HepG2 (cell line): Measurements from ENCODE around the gene HDDC3. TPM values are rescaled to one million over a fixed set of nuclear protein-coding genes. Genes with fewer than 3 reads are reported as not detected.
A peak's percentile ranks its signal among the peaks of the same experiment; 100 is the strongest.

ENCODE experiments used
- ARHGAP35 ChIP-seq: sonication (generic); formaldehyde crosslinking; IDR thresholded peaks from 2 replicates; pipeline ENCODE4 v1.9.0; 2022; ENCODE audit warnings: mild to moderate bottlenecking, inconsistent platforms, moderate library complexity, missing genetic modification reagents, borderline replicate concordance
- ARNTL ChIP-seq: sonication (generic); formaldehyde crosslinking; IDR thresholded peaks from 2 replicates; pipeline ENCODE4 v1.4.0; 2020; ENCODE audit warnings: mild to moderate bottlenecking, missing genetic modification reagents
- CHD4 ChIP-seq: fragments of 200-600 bp; sonication (generic); IDR thresholded peaks from 2 replicates; pipeline ENCODE4 v1.7.0; 2017; ENCODE audit warnings: mild to moderate bottlenecking, low read length, borderline replicate concordance
- EEA1 ChIP-seq: sonication (generic); formaldehyde crosslinking; IDR thresholded peaks from 2 replicates; pipeline ENCODE4 v1.5.1; 2020; ENCODE audit warnings: mild to moderate bottlenecking, missing genetic modification reagents, borderline replicate concordance
- ETV5 ChIP-seq: IDR thresholded peaks from 2 replicates; pipeline ENCODE4 v1.6.1; 2018; ENCODE audit warnings: missing biosample characterization, missing genetic modification reagents, inconsistent platforms, borderline replicate concordance
- FIP1L1 ChIP-seq: fragments of 200-400 bp; formaldehyde crosslinking; IDR thresholded peaks from 2 replicates; pipeline ENCODE4 v1.6.1; 2018; ENCODE audit warnings: low read depth, mild to moderate bottlenecking, low read length, moderate library complexity, borderline replicate concordance; ENCODE audit not compliant: insufficient read depth
- HNF4G ChIP-seq, 2 experiments: sonication (generic) in 1 of 2; formaldehyde crosslinking in 1 of 2; IDR thresholded peaks; 2 replicates each; pipeline versions ENCODE4 v1.4.0 to v1.6.1; 2011 to 2020; ENCODE audit warnings: borderline replicate concordance in 2 of 2, low read depth in 2 of 2, mild to moderate bottlenecking in 2 of 2, low read length in 1 of 2, missing genetic modification reagents in 1 of 2, moderate library complexity in 1 of 2
- IKZF4 ChIP-seq: sonication (generic); formaldehyde crosslinking; IDR thresholded peaks from 2 replicates; pipeline ENCODE4 v1.5.1; 2020; ENCODE audit warnings: borderline replicate concordance, mild to moderate bottlenecking, low read depth, missing genetic modification reagents; ENCODE audit errors: not compliant biosample characterization
- KLF12 ChIP-seq: sonication (generic); formaldehyde crosslinking; IDR thresholded peaks from 2 replicates; pipeline ENCODE4 v1.4.0; 2020; ENCODE audit warnings: missing genetic modification reagents, borderline replicate concordance
- MBD4 ChIP-seq: IDR thresholded peaks from 2 replicates; pipeline ENCODE4 v1.6.1; 2012; ENCODE audit warnings: low read length, inconsistent platforms, borderline replicate concordance
- NFRKB ChIP-seq: fragments of 450-650 bp; IDR thresholded peaks from 2 replicates; pipeline ENCODE4 v1.6.1; 2017
- RFXAP ChIP-seq: sonication (generic); formaldehyde crosslinking; IDR thresholded peaks from 2 replicates; pipeline ENCODE4 v1.4.0; 2020; ENCODE audit warnings: missing genetic modification reagents, borderline replicate concordance
- TBX3 ChIP-seq: fragments of 450-650 bp; IDR thresholded peaks from 2 replicates; pipeline ENCODE4 v1.6.1; 2017; ENCODE audit warnings: antibody characterized with exemption, mild to moderate bottlenecking, inconsistent platforms, borderline replicate concordance
- YEATS4 ChIP-seq: sonication (generic); formaldehyde crosslinking; IDR thresholded peaks from 2 replicates; pipeline ENCODE4 v1.4.0; 2020; ENCODE audit warnings: missing genetic modification reagents, borderline replicate concordance
- ZKSCAN8 ChIP-seq: IDR thresholded peaks from 2 replicates; pipeline ENCODE4 v1.6.1; 2016; ENCODE audit warnings: borderline replicate concordance, missing genetic modification reagents, missing compliant biosample characterization
- ZMYM3 ChIP-seq: sonication (generic); formaldehyde crosslinking; IDR thresholded peaks from 2 replicates; pipeline ENCODE4 v1.5.1; 2020; ENCODE audit warnings: mild to moderate bottlenecking, missing genetic modification reagents
- polyA plus RNA-seq, 8 experiments: library from polyadenylated mRNA; depleted of rRNA in 3 of 8; stranded (reverse) in 7 of 8; unstranded in 1 of 8; fragments of >200 nt; fragmentation: Illumina TruSeq in 4 of 8; extraction: Trizol in 4 of 8; gene quantifications; 2 replicates each; pipeline versions ENCODE4 v1.2.1 to v1.2.3, GENCODE V29; 2011 to 2016; ENCODE audit warnings: low read depth in 4 of 8, missing spikeins in 1 of 8, mixed read lengths in 1 of 8; ENCODE audit not compliant: insufficient read depth in 1 of 8
- total RNA-seq, 5 experiments: library from RNA; depleted of rRNA; stranded (reverse); fragments of >200 nt; fragmentation: Illumina TruSeq; extraction: Trizol; gene quantifications; 2 replicates each; pipeline ENCODE4 v1.2.3, GENCODE V29; 2016; ENCODE audit warnings: low read depth in 1 of 5
- TF ChIP-seq, protein P1 (sequence below): sonication (generic); formaldehyde crosslinking; conservative IDR thresholded peaks from 2 replicates; pipeline ENCODE4 v1.8.0; 2022; ENCODE audit warnings: low read depth, missing genetic modification reagents
- TF ChIP-seq, protein P2 (sequence below), 2 experiments: sonication (generic) in 1 of 2; formaldehyde crosslinking in 1 of 2; IDR thresholded peaks; 2 replicates each; pipeline versions ENCODE4 v1.4.0 to v1.6.1; 2018 to 2020; ENCODE audit warnings: missing genetic modification reagents in 2 of 2, borderline replicate concordance in 1 of 2, low read depth in 1 of 2, mild to moderate bottlenecking in 1 of 2, missing biosample characterization in 1 of 2
- TF ChIP-seq, protein P3 (sequence below): sonication (generic); formaldehyde crosslinking; conservative IDR thresholded peaks from 2 replicates; pipeline ENCODE4 v1.4.0; 2020; ENCODE audit warnings: missing genetic modification reagents
- TF ChIP-seq, protein P4 (sequence below): sonication (generic); formaldehyde crosslinking; IDR thresholded peaks from 2 replicates; pipeline ENCODE4 v1.8.0; 2022; ENCODE audit warnings: low read depth, missing genetic modification reagents

Gene HDDC3
- total and polyA plus RNA-seq, 2 of the 13 experiments (the other 11 are each of a cell fraction or from before 2014, with no cell fraction given), result 18.7 to 28.3 TPM

DNA sequence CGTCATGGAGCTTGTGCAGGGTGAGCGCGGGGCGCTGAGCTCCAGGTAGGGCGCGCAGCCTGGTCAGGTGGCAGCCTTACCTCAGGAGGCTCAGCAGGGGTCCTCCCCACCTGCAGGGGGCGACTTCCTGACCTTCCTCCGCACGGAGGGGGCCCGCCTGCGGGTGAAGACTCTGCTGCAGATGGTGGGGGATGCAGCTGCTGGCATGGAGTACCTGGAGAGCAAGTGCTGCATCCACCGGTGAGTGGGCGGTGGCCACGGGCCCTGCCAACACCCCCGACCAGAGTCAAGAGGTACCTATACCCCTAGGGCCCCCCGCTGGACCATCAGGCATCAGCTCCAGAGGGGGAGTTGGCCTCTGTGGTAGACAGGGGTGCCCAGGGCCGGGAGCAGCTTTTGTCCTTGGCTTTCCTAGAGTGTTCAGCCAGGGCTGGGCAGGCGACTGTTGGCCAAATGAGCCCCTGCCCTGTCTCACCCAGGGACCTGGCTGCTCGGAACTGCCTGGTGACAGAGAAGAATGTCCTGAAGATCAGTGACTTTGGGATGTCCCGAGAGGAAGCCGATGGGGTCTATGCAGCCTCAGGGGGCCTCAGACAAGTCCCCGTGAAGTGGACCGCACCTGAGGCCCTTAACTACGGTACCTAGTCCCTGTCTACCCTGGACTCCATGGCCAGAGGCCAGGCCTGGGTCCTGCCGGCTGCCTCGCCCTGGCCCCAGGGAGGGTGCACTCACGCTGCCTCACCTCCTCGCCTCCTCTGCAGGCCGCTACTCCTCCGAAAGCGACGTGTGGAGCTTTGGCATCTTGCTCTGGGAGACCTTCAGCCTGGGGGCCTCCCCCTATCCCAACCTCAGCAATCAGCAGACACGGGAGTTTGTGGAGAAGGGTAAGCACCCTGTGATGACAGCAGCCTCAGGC lies 38.9 kb downstream of the HDDC3 start (continued):
- TF ChIP-seq KLF12 (CRISPR knock-in tag) (0 out of 2 replicates have a peak, but pooled peaks have one; percentile 53), ZMYM3 (no peak), FIP1L1 (no peak), NFRKB (no peak), EEA1 (CRISPR knock-in tag) (no peak), HNF4G (IDR thresholded peaks at IDR 0.05; ENCODE audit: borderline replicate concordance, low read depth, low read length) (no peak), HNF4G (CRISPR knock-in tag; IDR thresholded peaks at IDR 0.05; ENCODE audit: borderline replicate concordance, low read depth) (no peak), ARHGAP35 (CRISPR knock-in tag) (no peak), TBX3 (no peak), YEATS4 (CRISPR knock-in tag) (peak; percentile 55; the same call in 1 of the 2 replicates), ZKSCAN8 (CRISPR knock-in tag) (no peak), IKZF4 (peak; percentile 57), CHD4 (no peak), MBD4 (no peak), RFXAP (no peak), ETV5 (CRISPR knock-in tag) (no peak), ARNTL (CRISPR knock-in tag) (no peak)
- TF ChIP-seq, protein P1, sequence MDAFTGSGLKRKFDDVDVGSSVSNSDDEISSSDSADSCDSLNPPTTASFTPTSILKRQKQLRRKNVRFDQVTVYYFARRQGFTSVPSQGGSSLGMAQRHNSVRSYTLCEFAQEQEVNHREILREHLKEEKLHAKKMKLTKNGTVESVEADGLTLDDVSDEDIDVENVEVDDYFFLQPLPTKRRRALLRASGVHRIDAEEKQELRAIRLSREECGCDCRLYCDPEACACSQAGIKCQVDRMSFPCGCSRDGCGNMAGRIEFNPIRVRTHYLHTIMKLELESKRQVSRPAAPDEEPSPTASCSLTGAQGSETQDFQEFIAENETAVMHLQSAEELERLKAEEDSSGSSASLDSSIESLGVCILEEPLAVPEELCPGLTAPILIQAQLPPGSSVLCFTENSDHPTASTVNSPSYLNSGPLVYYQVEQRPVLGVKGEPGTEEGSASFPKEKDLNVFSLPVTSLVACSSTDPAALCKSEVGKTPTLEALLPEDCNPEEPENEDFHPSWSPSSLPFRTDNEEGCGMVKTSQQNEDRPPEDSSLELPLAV (CRISPR knock-in tag), result no peak
- TF ChIP-seq, protein P2, sequence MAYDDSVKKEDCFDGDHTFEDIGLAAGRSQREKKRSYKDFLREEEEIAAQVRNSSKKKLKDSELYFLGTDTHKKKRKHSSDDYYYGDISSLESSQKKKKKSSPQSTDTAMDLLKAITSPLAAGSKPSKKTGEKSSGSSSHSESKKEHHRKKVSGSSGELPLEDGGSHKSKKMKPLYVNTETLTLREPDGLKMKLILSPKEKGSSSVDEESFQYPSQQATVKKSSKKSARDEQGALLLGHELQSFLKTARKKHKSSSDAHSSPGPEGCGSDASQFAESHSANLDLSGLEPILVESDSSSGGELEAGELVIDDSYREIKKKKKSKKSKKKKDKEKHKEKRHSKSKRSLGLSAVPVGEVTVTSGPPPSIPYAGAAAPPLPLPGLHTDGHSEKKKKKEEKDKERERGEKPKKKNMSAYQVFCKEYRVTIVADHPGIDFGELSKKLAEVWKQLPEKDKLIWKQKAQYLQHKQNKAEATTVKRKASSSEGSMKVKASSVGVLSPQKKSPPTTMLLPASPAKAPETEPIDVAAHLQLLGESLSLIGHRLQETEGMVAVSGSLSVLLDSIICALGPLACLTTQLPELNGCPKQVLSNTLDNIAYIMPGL (CRISPR knock-in tag; IDR thresholded peaks at IDR 0.05; ENCODE audit: borderline replicate concordance in 1 of 2, low read depth in 1 of 2), result peak; percentile 87 to 89
- TF ChIP-seq, protein P3, sequence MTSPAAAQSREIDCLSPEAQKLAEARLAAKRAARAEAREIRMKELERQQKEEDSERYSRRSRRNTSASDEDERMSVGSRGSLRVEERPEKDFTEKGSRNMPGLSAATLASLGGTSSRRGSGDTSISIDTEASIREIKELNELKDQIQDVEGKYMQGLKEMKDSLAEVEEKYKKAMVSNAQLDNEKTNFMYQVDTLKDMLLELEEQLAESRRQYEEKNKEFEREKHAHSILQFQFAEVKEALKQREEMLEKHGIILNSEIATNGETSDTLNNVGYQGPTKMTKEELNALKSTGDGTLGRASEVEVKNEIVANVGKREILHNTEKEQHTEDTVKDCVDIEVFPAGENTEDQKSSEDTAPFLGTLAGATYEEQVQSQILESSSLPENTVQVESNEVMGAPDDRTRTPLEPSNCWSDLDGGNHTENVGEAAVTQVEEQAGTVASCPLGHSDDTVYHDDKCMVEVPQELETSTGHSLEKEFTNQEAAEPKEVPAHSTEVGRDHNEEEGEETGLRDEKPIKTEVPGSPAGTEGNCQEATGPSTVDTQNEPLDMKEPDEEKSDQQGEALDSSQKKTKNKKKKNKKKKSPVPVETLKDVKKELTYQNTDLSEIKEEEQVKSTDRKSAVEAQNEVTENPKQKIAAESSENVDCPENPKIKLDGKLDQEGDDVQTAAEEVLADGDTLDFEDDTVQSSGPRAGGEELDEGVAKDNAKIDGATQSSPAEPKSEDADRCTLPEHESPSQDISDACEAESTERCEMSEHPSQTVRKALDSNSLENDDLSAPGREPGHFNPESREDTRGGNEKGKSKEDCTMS (CRISPR knock-in tag), result no peak
- TF ChIP-seq, protein P4, sequence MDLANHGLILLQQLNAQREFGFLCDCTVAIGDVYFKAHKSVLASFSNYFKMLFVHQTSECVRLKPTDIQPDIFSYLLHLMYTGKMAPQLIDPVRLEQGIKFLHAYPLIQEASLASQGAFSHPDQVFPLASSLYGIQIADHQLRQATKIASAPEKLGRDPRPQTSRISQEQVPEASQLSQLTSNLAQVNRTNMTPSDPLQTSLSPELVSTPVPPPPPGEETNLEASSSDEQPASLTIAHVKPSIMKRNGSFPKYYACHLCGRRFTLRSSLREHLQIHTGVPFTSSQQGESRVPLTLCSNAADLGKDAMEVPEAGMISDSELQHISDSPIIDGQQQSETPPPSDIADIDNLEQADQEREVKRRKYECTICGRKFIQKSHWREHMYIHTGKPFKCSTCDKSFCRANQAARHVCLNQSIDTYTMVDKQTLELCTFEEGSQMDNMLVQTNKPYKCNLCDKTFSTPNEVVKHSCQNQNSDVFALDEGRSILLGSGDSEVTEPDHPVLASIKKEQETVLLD, result no peak
